Esophagus squamous epithelium (tissue), 5 donors: Measurements from ENCODE around the gene TBX10. TPM values are rescaled to one million over a fixed set of nuclear protein-coding genes. Genes with fewer than 3 reads are reported as not detected.
"Not testable (repeated sequence)": the region's sequence is repeated elsewhere in the genome, so short reads cannot be mapped to it uniquely, and the experiment has no call there.

Source experiments
- DNase-seq: peaks from one replicate; lab custom pipeline; 2025; lab: John Stamatoyannopoulos, UW
- H3K27ac ChIP-seq, 4 donors: fragments of 200-600 bp; sonication (generic); one replicate each; pipeline ENCODE4 v1.5.1; 2016 to 2019; ENCODE audit warnings: mild to moderate bottlenecking in 1 of 4
- H3K27me3 ChIP-seq, 4 donors: fragments of 200-600 bp; sonication (generic); 1 replicate in 3 of 4; 2 replicates in 1 of 4; pipeline versions ENCODE4 v1.5.1 to v1.6.0; 2017 to 2021; ENCODE audit warnings: antibody characterized with exemption in 1 of 4
- H3K36me3 ChIP-seq, 3 donors: fragments of 200-600 bp; sonication (generic); one replicate each; pipeline ENCODE4 v1.5.1; 2016 to 2019
- H3K4me1 ChIP-seq, 3 donors: fragments of 200-600 bp; sonication (generic); one replicate each; pipeline ENCODE4 v1.5.1; 2017 to 2019
- H3K4me3 ChIP-seq, 4 donors: fragments of 200-600 bp; sonication (generic); 1 replicate in 3 of 4; 2 replicates in 1 of 4; pipeline ENCODE4 v1.5.1; 2016 to 2019; ENCODE audit warnings: mild to moderate bottlenecking in 2 of 4, moderate library complexity in 1 of 4
- H3K9me3 ChIP-seq, 3 donors: fragments of 200-600 bp; sonication (generic); one replicate each; pipeline ENCODE4 v1.5.1; 2016 to 2019
- POLR2A ChIP-seq, 4 donors: fragments of 450-650 bp; IDR thresholded peaks; one replicate each; pipeline ENCODE4 v1.6.1; 2017; ENCODE audit warnings: antibody characterized with exemption in 4 of 4, mild to moderate bottlenecking in 4 of 4, moderate library complexity in 3 of 4
- WGBS, 2 donors: methylation state at CpG; one replicate each; pipeline ENCODE4 v1.1.5; 2018; 5-methylcytosine and 5-hydroxymethylcytosine counted together
- intact Hi-C: fragments of 100-400 bp; cut with DNase I; formaldehyde crosslinking; loops from one replicate; pipeline ENCODE4 v1.15.0; 2022
- total RNA-seq, 4 donors: library from RNA; depleted of rRNA; stranded (reverse); fragments of >200 nt; gene quantifications; one replicate each; pipeline ENCODE4 v1.1.0, GENCODE V29; 2016
- TF ChIP-seq, protein P1 (sequence below), 6 experiments: fragments of 450-650 bp in 4 of 6; fragments of 200-600 bp in 2 of 6; sonication (generic) in 2 of 6; IDR thresholded peaks; one replicate each; pipeline ENCODE4 v1.5.1; 2016 to 2019; ENCODE audit warnings: antibody characterized with exemption in 6 of 6, mild to moderate bottlenecking in 4 of 6, moderate library complexity in 4 of 6
- donor health status: DM: yes; HTN: yes; CAD: no.

The TBX10 gene
- total RNA-seq, 4 donors from 2014 or later = not detected

GRCh38 chr11:67620621-67621020 is 18.9 kb downstream of the TBX10 start:
- H3K4me1 ChIP-seq, H3K4me3 ChIP-seq, H3K36me3 ChIP-seq, H3K27ac ChIP-seq, intact Hi-C loops, H3K9me3 ChIP-seq, DNase-seq: not testable (repeated sequence)
- peaks cover 0 to 14% (median 0%) of the 10 kb centered on the region in 4 donors for H3K27me3 ChIP-seq
- WGBS, 2 donors = 88 to 92% methylated on average over 10 to 13 of the region's 13 CpGs

DNA sequence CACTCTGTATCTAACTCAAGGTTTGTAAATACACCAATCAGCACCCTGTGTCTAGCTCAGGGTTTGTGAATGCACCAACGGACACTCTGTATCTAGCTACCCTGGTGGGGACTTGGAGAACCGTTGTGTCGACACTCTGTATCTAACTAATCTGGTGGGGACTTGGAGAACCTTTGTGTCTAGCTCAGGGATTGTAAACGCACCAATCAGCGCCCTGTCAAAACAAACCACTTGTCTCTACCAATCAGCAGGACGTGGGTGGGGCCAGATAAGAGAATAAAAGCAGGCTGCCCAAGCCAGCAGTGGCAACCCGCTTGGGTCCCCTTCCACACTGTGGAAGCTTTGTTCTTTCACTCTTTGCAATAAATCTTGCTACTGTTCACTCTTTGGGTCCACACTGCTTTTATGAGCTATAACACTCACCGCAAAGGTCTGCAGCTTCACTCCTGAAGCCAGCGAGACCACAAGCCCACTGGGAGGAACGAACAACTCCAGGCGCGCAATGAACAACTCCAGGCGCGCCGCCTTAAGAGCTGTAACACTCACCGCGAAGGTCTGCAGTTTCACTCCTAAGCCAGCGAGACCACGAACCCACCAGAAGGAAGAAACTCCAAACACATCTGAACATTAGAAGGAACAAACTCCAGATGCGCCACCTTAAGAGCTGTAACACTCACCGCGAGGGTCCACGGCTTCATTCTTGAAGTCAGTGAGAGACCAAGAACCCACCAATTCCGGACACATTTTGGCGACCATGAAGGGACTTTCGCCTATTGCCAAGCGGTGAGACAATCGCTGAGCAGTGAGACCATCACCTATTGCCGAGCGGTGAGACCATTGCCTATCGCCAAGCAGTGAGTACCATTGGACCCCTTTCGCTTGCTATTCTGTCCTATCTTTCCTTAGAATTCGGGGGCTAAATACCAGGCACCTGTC is 19.6 kb downstream of the TBX10 start:
- H3K36me3 ChIP-seq, H3K4me3 ChIP-seq, H3K9me3 ChIP-seq, H3K27ac ChIP-seq, DNase-seq, intact Hi-C loops: not testable (repeated sequence)
- Histone ChIP-seq H3K27me3 (peaks cover 0 to 20% (median 0%) of the 10 kb centered on the region in 4 donors), H3K4me1 (peaks cover 0 to 14% (median 0%) of the 10 kb centered on the region in 3 donors)
- 89 to 97% methylated on average over 28 to 32 of the region's 33 CpGs for WGBS, 2 donors

GRCh38 chr11:67618901-67619659 is 20.5 kb downstream of the TBX10 start:
- H3K27ac ChIP-seq, H3K9me3 ChIP-seq, DNase-seq, intact Hi-C loops, H3K4me3 ChIP-seq, H3K36me3 ChIP-seq: not testable (repeated sequence)
- Histone ChIP-seq H3K27me3 (peaks cover 0 to 28% (median 0%) of the 10 kb centered on the region in 4 donors), H3K4me1 (peaks cover 7 to 22% (median 9%) of the 10 kb centered on the region in 3 donors)
- 98% methylated on average over 7 of the region's 40 CpGs; no CpG with 5 or more reads in 1 of the 2 donors for WGBS, 2 donors

- DNase-seq = no peak
- 76 to 78% methylated on average over 7 of the region's 7 CpGs for WGBS, 2 donors
- Histone ChIP-seq H3K4me3 (no peak overlapping the region), H3K9me3 (no peaks in the 10 kb centered on the region), H3K27ac (no peak overlapping the region), H3K4me1 (peaks cover 13 to 29% (median 15%) of the 10 kb centered on the region in 3 donors), H3K27me3 (peaks cover 0 to 28% (median 0%) of the 10 kb centered on the region in 4 donors), H3K36me3 (peaks cover 0 to 12% (median 1%) of the 10 kb centered on the region in 3 donors)
- intact Hi-C loops = no loop called here
- TF ChIP-seq POLR2A (IDR thresholded peaks at IDR 0.05) = no peak
- TF ChIP-seq, protein P1, sequence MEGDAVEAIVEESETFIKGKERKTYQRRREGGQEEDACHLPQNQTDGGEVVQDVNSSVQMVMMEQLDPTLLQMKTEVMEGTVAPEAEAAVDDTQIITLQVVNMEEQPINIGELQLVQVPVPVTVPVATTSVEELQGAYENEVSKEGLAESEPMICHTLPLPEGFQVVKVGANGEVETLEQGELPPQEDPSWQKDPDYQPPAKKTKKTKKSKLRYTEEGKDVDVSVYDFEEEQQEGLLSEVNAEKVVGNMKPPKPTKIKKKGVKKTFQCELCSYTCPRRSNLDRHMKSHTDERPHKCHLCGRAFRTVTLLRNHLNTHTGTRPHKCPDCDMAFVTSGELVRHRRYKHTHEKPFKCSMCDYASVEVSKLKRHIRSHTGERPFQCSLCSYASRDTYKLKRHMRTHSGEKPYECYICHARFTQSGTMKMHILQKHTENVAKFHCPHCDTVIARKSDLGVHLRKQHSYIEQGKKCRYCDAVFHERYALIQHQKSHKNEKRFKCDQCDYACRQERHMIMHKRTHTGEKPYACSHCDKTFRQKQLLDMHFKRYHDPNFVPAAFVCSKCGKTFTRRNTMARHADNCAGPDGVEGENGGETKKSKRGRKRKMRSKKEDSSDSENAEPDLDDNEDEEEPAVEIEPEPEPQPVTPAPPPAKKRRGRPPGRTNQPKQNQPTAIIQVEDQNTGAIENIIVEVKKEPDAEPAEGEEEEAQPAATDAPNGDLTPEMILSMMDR (IDR thresholded peaks at IDR 0.05) = no peak
Measured at GRCh38 chr11:67617243-67617953, 22.2 kb downstream of the TBX10 start.

DNA sequence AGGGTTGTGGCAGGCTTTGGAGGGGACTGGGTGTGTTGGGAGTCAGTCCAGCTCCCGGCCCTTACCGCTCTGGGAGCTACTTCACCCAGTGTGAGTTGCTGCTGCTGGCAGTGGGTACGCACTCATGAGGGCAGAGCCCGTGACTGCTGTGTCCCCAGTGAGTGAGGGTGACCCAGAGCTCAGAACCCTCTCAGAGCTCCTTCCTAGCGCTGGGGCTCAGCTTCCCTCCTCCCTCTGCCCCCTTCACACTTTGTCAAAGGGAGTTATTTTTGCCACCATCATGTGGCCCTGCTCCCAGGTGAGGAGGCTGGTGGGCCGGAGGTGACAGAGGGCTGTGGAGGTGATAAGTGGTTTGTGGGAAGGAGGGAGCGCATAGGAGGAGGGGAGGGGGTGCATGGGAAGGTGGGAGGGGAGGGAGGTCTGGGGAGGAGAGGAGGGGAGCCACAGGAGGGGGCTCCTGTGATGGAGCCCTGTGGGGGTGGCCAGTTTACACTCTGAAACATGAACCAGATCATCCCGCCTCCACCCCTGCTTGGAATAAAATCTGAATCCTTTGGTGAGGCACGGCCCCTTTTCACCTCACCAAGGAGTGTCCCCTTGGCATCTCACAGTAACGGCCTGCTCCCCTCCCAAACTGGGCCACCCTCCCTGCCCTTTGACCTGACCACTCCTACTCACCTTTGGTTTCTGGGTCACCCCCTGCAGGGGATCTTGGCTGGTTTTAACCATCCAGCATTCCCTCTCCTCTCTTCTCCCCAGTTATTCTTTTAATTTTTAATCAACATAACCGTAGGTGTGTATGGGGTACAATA is 22.9 kb downstream of the TBX10 start:
- TF ChIP-seq POLR2A (IDR thresholded peaks at IDR 0.05) = no peak
- TF ChIP-seq, protein P1 (IDR thresholded peaks at IDR 0.05) = no peak
- DNase-seq = no peak
- WGBS, 2 donors = 35 to 57% methylated on average over 7 to 8 of the region's 11 CpGs
- H3K27me3 ChIP-seq = peaks cover 0 to 28% (median 0%) of the 10 kb centered on the region in 4 donors
- no peak overlapping the region for H3K4me3 ChIP-seq
- intact Hi-C loops = no loop called here
- peaks cover 13 to 29% (median 15%) of the 10 kb centered on the region in 3 donors for H3K4me1 ChIP-seq
- H3K36me3 ChIP-seq = peaks cover 6 to 19% (median 6%) of the 10 kb centered on the region in 3 donors
- no peaks in the 10 kb centered on the region for H3K9me3 ChIP-seq
- no peak overlapping the region for H3K27ac ChIP-seq
